HepG2 (cell line): ENCODE results near the gene TXNRD2.

Experiments used
- ATF1 ChIP-seq: IDR thresholded peaks from 2 replicates; pipeline ENCODE4 v1.6.1; 2016; ENCODE audit warnings: mild to moderate bottlenecking, control low read depth
- CTCF ChIP-seq: sonication (generic); formaldehyde crosslinking; IDR thresholded peaks from 2 replicates; pipeline ENCODE4 v1.5.0; 2020; ENCODE audit warnings: mild to moderate bottlenecking, missing genetic modification reagents, moderate library complexity
- HDAC2 ChIP-seq: sonication (generic); formaldehyde crosslinking; IDR thresholded peaks from 2 replicates; pipeline ENCODE4 v1.4.0; 2020; ENCODE audit warnings: missing genetic modification reagents
- MYNN ChIP-seq: sonication (generic); formaldehyde crosslinking; IDR thresholded peaks from 2 replicates; pipeline ENCODE4 v1.4.0; 2020; ENCODE audit warnings: mild to moderate bottlenecking, low read depth, missing genetic modification reagents
- POLR2A ChIP-seq, 2 experiments: IDR thresholded peaks; 2 replicates each; pipeline ENCODE4 v1.6.1; 2011; ENCODE audit warnings: low read depth in 2 of 2, low read length in 2 of 2, mild to moderate bottlenecking in 1 of 2, moderate library complexity in 1 of 2; ENCODE audit not compliant: insufficient read depth in 1 of 2
- ZBTB26 ChIP-seq: IDR thresholded peaks from 2 replicates; pipeline ENCODE4 v1.6.1; 2016; ENCODE audit warnings: missing compliant biosample characterization, missing genetic modification reagents, borderline replicate concordance
- ZBTB40 ChIP-seq, 2 experiments: fragments of 450-650 bp in 1 of 2; sonication (generic) in 1 of 2; formaldehyde crosslinking in 1 of 2; IDR thresholded peaks; 2 replicates each; pipeline versions ENCODE4 v1.6.1 to v1.8.0; 2016 to 2022; ENCODE audit warnings: antibody characterized with exemption in 1 of 2, mild to moderate bottlenecking in 1 of 2, missing genetic modification reagents in 1 of 2
- ZNF354B ChIP-seq: sonication (generic); formaldehyde crosslinking; IDR thresholded peaks from 2 replicates; pipeline ENCODE4 v1.8.0; 2022; ENCODE audit warnings: mild to moderate bottlenecking, missing genetic modification reagents

- TF ChIP-seq CTCF (no peak), MYNN (no peak), POLR2A (IDR thresholded peaks at IDR 0.05; ENCODE audit: insufficient read depth in 1 of 2, low read depth in 2 of 2, low read length in 2 of 2) (no peak), ATF1 (CRISPR knock-in tag) (no peak), ZBTB40 (IDR thresholded peaks at IDR 0.05) (no peak), ZBTB40 (CRISPR knock-in tag; IDR thresholded peaks at IDR 0.05) (no peak), HDAC2 (no peak), ZNF354B (CRISPR knock-in tag) (no peak), ZBTB26 (CRISPR knock-in tag) (no peak)
Observed at GRCh38 chr22:19989725-19990067, 48.1 kb upstream of the TXNRD2 start.
